WERI-Rb-1 (cell line): ENCODE data around the gene DBNDD2.

Experiments
- DNase-seq: peaks from one replicate; pipeline ENCODE4 v3.0.0-alpha.2; 2020
- H3K27ac ChIP-seq: fragments of 250-450 bp; sonication (Bioruptor Pico); 2 replicates; pipeline ENCODE4 v1.5.1; 2020; ENCODE audit warnings: mild to moderate bottlenecking, moderate library complexity
- H3K27me3 ChIP-seq: fragments of 250-450 bp; sonication (Bioruptor Pico); 2 replicates; pipeline ENCODE4 v1.5.1; 2021; ENCODE audit warnings: mild to moderate bottlenecking, low read depth, moderate library complexity; ENCODE audit not compliant: insufficient read depth, severe bottlenecking
- H3K36me3 ChIP-seq: fragments of 250-450 bp; sonication (Bioruptor Pico); 2 replicates; pipeline ENCODE4 v1.5.1; 2020; ENCODE audit warnings: mild to moderate bottlenecking, moderate library complexity
- H3K4me3 ChIP-seq: 2 replicates; pipeline ENCODE4 v1.5.1; 2011; ENCODE audit warnings: low read depth, mild to moderate bottlenecking, control low read depth, low read length
- H3K9me3 ChIP-seq: fragments of 250-450 bp; sonication (Bioruptor Pico); 2 replicates; pipeline ENCODE4 v1.5.1; 2021; ENCODE audit warnings: mild to moderate bottlenecking, moderate library complexity; ENCODE audit not compliant: severe bottlenecking
- CTCF ChIP-seq: IDR thresholded peaks from 2 replicates; pipeline ENCODE4 v1.5.1; 2011; ENCODE audit warnings: low read depth, mild to moderate bottlenecking, control low read depth, inconsistent platforms, low read length

Gene DBNDD2

GRCh38 chr20:45423700-45424099 is 15.6 kb downstream of the DBNDD2 start:
- peaks cover 45% of the 10 kb centered on the region for H3K36me3 ChIP-seq
- H3K27me3 ChIP-seq = no peaks in the 10 kb centered on the region
- H3K27ac ChIP-seq = no peak overlapping the region

GRCh38 chr20:45425561-45425960 is 17.5 kb downstream of the DBNDD2 start:
- DNase-seq = no peak
- Histone ChIP-seq H3K27me3 (no peaks in the 10 kb centered on the region), H3K9me3 (no peaks in the 10 kb centered on the region), H3K27ac (no peak overlapping the region), H3K4me3 (no peak overlapping the region), H3K36me3 (peaks cover 31% of the 10 kb centered on the region)
- no peak for TF ChIP-seq CTCF

More at GRCh38 chr20:45423700-45424099, 15.6 kb downstream of the DBNDD2 start:
- no peaks in the 10 kb centered on the region for H3K9me3 ChIP-seq
- no peak for TF ChIP-seq CTCF
- DNase-seq = no peak
- H3K4me3 ChIP-seq = no peak overlapping the region

- peak; percentile 16 for DNase-seq
- Histone ChIP-seq H3K27ac (no peak overlapping the region), H3K9me3 (no peaks in the 10 kb centered on the region), H3K36me3 (peaks cover 22% of the 10 kb centered on the region), H3K4me3 (no peak overlapping the region), H3K27me3 (no peaks in the 10 kb centered on the region)
- TF ChIP-seq CTCF = no peak
These were observed 18.4 kb downstream of the DBNDD2 start for GRCh38 chr20:45426320-45427016.

GRCh38 chr20:45427236-45428149 is 19.4 kb downstream of the DBNDD2 start:
- Histone ChIP-seq H3K36me3 (peaks cover 16% of the 10 kb centered on the region), H3K9me3 (no peaks in the 10 kb centered on the region), H3K4me3 (no peak overlapping the region), H3K27me3 (no peaks in the 10 kb centered on the region), H3K27ac (no peak overlapping the region)
- peak; percentile 38 for TF ChIP-seq CTCF
- peak; percentile 48 for DNase-seq

GRCh38 chr20:45429618-45430017 is 21.5 kb downstream of the DBNDD2 start:
- Histone ChIP-seq H3K9me3 (no peaks in the 10 kb centered on the region), H3K36me3 (peaks cover 6% of the 10 kb centered on the region), H3K4me3 (no peak overlapping the region), H3K27ac (no peak overlapping the region), H3K27me3 (no peaks in the 10 kb centered on the region)
- no peak for TF ChIP-seq CTCF
- no peak for DNase-seq
